ENCODE results near the gene DNAJA3. TPM values are rescaled to one million over a fixed set of nuclear protein-coding genes. Genes with fewer than 3 reads are reported as not detected.

The DNAJA3 gene
- total RNA-seq, 1 donor = 8.4 TPM

GRCh38 chr16:4488499-4488967 lies 62.9 kb downstream of the DNAJA3 start:
- no peaks in the 10 kb centered on the region for H3K9me3 ChIP-seq (ENCODE audit: low read depth, low read length)
- no peak overlapping the region for H3K4me3 ChIP-seq (ENCODE audit: low read length)
- H3K27me3 ChIP-seq (ENCODE audit: insufficient read depth, low read length) = no peaks in the 10 kb centered on the region
- H3K4me1 ChIP-seq (ENCODE audit: insufficient read depth, low read length) = peaks cover 27% of the 10 kb centered on the region

GRCh38 chr16:4489030-4489429 lies 63.4 kb downstream of the DNAJA3 start:
- Histone ChIP-seq H3K4me1 (ENCODE audit: insufficient read depth, low read length) (peaks cover 27% of the 10 kb centered on the region), H3K4me3 (ENCODE audit: low read length) (no peak overlapping the region), H3K9me3 (ENCODE audit: low read depth, low read length) (no peaks in the 10 kb centered on the region), H3K27me3 (ENCODE audit: insufficient read depth, low read length) (no peaks in the 10 kb centered on the region)

GRCh38 chr16:4491898-4492297 lies 66.2 kb downstream of the DNAJA3 start:
- Histone ChIP-seq H3K4me3 (ENCODE audit: low read length) (no peak overlapping the region), H3K9me3 (ENCODE audit: low read depth, low read length) (no peaks in the 10 kb centered on the region), H3K27me3 (ENCODE audit: insufficient read depth, low read length) (no peaks in the 10 kb centered on the region), H3K4me1 (ENCODE audit: insufficient read depth, low read length) (peaks cover 33% of the 10 kb centered on the region)

DNA sequence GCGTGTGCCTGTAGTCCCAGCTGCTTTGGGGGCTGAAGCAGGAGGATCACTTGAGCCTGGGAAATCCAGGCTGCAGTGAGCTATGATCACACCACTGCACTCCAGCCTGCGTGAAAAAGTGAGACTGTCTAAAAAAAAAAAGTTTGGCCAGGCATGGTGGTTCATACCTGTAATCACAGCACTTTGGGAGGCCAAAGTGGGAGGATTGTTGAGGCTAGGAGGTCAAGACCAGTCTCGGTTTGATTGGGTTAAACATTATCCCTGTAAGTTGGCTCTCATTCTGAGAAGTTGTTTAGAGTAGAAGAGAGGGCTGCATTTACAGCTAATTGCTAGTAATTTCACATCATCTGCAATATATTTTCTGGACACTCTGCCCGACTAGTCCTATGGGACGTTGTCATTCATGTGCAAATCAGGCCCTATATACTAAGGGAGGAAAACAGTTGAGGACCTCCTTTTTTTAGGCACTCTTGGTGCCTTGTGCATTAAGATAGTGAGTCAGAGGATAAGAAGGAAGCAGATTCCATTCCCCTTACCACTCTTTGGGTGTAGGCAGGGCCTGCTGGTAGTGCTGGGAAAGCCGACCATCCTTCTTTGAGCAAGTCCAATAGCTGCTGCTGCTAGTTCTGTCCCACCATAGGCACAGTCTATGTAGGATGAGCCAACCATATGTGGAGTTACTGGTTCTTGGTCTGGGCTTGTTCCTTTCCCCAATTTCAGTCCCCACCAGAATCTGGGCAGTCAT lies 69.2 kb downstream of the DNAJA3 start:
- Histone ChIP-seq H3K4me1 (ENCODE audit: insufficient read depth, low read length) (peaks cover 27% of the 10 kb centered on the region), H3K4me3 (ENCODE audit: low read length) (no peak overlapping the region), H3K9me3 (ENCODE audit: low read depth, low read length) (no peaks in the 10 kb centered on the region), H3K27me3 (ENCODE audit: insufficient read depth, low read length) (no peaks in the 10 kb centered on the region)

GRCh38 chr16:4495766-4496165 lies 70.1 kb downstream of the DNAJA3 start:
- Histone ChIP-seq H3K4me1 (ENCODE audit: insufficient read depth, low read length) (peaks cover 31% of the 10 kb centered on the region), H3K9me3 (ENCODE audit: low read depth, low read length) (no peaks in the 10 kb centered on the region), H3K27me3 (ENCODE audit: insufficient read depth, low read length) (no peaks in the 10 kb centered on the region), H3K4me3 (ENCODE audit: low read length) (no peak overlapping the region)

DNA sequence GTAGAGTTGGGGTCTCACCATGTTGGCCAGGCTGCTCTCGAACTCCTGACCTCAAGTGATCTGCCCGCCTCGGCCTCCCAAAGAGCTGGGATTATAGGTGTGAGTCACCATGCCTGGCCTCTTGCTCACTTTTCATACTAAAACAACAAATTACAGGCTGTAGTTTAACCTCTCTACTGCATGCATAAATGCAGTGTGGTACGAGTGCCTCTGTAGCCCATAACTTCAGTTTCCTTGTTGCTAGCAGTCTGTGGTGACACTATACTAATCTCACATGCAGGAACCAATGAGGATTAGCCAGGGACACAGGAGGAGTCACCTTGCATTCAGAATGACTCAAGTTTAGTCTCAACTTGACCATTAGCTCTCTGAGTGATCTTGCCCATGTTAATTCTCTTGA lies 70.6 kb downstream of the DNAJA3 start:
- no peaks in the 10 kb centered on the region for H3K9me3 ChIP-seq (ENCODE audit: low read depth, low read length)
- H3K4me1 ChIP-seq (ENCODE audit: insufficient read depth, low read length) = peaks cover 34% of the 10 kb centered on the region
- H3K27me3 ChIP-seq (ENCODE audit: insufficient read depth, low read length) = no peaks in the 10 kb centered on the region
- H3K4me3 ChIP-seq (ENCODE audit: low read length) = no peak overlapping the region

DNA sequence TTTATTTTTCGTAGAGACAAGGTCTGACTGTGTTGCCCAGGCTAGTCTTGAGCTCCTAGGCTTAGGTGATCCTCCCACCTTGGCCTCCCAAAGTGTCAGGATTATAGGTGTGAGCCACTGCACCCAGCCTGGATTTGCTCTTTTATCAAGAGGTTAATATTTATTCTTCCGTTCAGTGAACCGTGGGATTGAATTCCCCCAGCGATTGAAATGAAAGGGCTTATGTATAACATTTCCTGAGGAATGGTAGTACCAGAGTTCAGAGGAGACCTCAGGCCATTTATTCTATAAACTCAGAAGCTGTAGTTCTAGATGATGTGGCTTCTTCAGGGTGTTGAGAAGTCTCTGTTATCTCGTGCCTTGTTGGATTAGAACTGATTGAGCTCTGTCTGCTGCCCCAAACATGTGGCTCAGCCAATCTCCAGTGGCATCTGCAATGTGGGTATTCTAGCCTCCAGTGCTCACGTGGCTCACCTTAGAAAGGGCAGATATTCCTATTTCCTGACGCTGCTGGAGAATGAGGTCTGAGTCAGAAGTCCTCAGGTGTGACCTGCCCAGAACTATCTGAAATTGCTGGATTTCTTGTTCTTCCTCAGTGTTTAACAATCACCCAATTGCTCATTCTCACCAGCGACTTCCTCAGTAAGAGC lies 73.0 kb downstream of the DNAJA3 start:
- Histone ChIP-seq H3K4me3 (ENCODE audit: low read length) (no peak overlapping the region), H3K4me1 (ENCODE audit: insufficient read depth, low read length) (peaks cover 45% of the 10 kb centered on the region), H3K9me3 (ENCODE audit: low read depth, low read length) (no peaks in the 10 kb centered on the region), H3K27me3 (ENCODE audit: insufficient read depth, low read length) (no peaks in the 10 kb centered on the region)

GRCh38 chr16:4499196-4499555 lies 73.5 kb downstream of the DNAJA3 start:
- H3K27me3 ChIP-seq (ENCODE audit: insufficient read depth, low read length) = no peaks in the 10 kb centered on the region
- H3K4me3 ChIP-seq (ENCODE audit: low read length) = no peak overlapping the region
- no peaks in the 10 kb centered on the region for H3K9me3 ChIP-seq (ENCODE audit: low read depth, low read length)
- H3K4me1 ChIP-seq (ENCODE audit: insufficient read depth, low read length) = peaks cover 50% of the 10 kb centered on the region

DNA sequence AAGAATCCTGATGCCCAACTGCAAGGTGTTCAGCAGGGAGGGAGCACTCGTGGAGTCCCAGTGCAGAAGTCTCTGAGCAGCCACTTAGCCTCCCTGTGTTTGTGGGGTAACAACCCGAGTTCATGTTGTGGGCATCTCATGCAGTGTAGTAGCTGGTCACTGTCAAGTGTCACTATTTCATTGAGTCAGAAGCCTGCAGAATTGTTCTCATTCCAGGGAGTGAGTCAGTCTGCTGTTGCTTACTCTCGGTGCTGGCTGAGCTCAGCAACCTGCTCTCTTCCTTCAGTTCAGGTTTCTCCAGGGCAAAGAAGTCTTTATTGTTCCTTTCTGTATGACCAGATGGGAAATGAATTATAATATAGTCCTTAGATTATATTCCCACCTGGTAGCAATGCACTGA lies 74.6 kb downstream of the DNAJA3 start:
- Histone ChIP-seq H3K27me3 (ENCODE audit: insufficient read depth, low read length) (no peaks in the 10 kb centered on the region), H3K4me1 (ENCODE audit: insufficient read depth, low read length) (peaks cover 58% of the 10 kb centered on the region), H3K9me3 (ENCODE audit: low read depth, low read length) (no peaks in the 10 kb centered on the region), H3K4me3 (ENCODE audit: low read length) (no peak overlapping the region)

DNA sequence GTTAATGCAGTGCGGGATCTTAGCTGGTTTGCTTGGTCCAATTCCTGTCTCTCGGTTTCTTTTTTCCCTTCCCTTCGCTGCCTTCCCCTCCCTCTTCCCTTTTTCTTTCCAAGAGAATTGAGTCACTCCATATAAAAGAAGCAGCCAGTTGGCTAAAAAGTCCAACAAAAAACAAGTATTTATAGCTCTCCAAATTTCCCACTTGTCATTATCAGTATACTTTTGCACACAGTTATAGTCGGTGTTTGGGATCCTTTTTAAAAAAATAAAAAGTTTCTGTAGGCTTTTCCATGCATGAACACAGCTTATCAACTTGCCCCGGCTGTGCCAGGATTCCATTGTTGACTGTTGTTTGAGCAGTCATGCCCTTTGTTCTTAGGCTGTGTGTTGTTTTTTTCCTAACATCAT lies 75.4 kb downstream of the DNAJA3 start:
- no peaks in the 10 kb centered on the region for H3K9me3 ChIP-seq (ENCODE audit: low read depth, low read length)
- no peak overlapping the region for H3K4me3 ChIP-seq (ENCODE audit: low read length)
- peaks cover 62% of the 10 kb centered on the region for H3K4me1 ChIP-seq (ENCODE audit: insufficient read depth, low read length)
- no peaks in the 10 kb centered on the region for H3K27me3 ChIP-seq (ENCODE audit: insufficient read depth, low read length)

DNA sequence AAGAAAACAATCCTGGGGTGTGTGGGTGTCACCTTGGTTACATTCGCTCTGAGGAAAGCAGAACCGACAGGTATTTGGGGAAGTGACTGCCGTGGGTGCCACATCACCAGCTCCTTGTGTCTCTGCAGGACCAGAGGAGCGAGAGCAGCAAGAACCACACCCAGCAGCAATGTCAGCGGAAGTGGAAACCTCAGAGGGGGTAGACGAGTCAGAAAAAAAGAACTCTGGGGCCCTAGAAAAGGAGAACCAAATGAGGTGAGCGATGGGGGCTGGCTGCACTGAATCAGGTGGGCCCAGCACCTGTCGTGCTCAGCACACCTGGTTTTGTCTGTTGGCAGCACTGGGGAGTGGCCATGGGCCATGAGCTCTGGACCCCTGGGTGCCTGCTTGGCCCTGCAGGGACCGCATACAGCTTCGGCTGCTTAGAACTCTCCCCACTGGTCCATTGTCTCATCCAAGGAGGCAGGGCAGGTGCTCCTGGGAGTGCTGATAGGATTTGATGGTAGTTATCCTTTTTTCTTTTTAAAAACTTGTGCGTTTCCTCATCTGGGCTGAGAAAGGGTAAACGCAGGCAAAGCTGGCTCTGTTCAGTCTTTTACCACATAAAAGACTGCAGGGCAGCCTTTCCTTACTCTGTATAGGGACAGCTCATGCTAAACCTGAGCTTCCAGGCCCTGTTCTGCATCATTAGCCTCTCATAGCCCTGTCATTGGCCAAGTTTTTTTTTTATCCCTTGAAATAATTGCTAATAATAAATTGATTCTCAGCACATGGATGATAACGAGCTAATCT lies 79.9 kb downstream of the DNAJA3 start:
- Histone ChIP-seq H3K27me3 (ENCODE audit: insufficient read depth, low read length) (no peaks in the 10 kb centered on the region), H3K9me3 (ENCODE audit: low read depth, low read length) (no peaks in the 10 kb centered on the region), H3K4me1 (ENCODE audit: insufficient read depth, low read length) (peaks cover 56% of the 10 kb centered on the region), H3K4me3 (ENCODE audit: low read length) (no peak overlapping the region)

Other genes starting within 250 kb of the DNAJA3 start
- under 0.01 TPM for gene SRL, start 183.8 kb upstream of the DNAJA3 start, total RNA-seq
- gene TFAP4, start 152.8 kb upstream of the DNAJA3 start, total RNA-seq = 5.8 TPM
- under 0.01 TPM for gene GLIS2, start 109.8 kb upstream of the DNAJA3 start, total RNA-seq
- gene PAM16, start 74.5 kb upstream of the DNAJA3 start, total RNA-seq = 5.4 TPM
- 0.31 TPM for gene VASN, start 54.0 kb upstream of the DNAJA3 start, total RNA-seq
- gene CORO7, start 9.3 kb upstream of the DNAJA3 start, total RNA-seq = 235 TPM
- gene NMRAL1, start 48.8 kb downstream of the DNAJA3 start, total RNA-seq = 24.8 TPM
- gene HMOX2, start 50.5 kb downstream of the DNAJA3 start, total RNA-seq = 26.7 TPM
- gene CDIP1, start 112.9 kb downstream of the DNAJA3 start, total RNA-seq = 8.0 TPM
- 0.42 TPM for gene C16orf96, start 130.5 kb downstream of the DNAJA3 start, total RNA-seq
- gene UBALD1, start 189.0 kb downstream of the DNAJA3 start, total RNA-seq = 7.9 TPM
- 40.8 TPM for gene MGRN1, start 199.0 kb downstream of the DNAJA3 start, total RNA-seq